Heart right ventricle (tissue), 16 donors: ENCODE results near the gene AKT3. TPM values are rescaled to one million over a fixed set of nuclear protein-coding genes. Genes with fewer than 3 reads are reported as not detected.

Source experiments
- ATAC-seq, 8 donors: fragments of 200-7000 bp; cut with Tn5 transposase; one replicate each; pipeline ENCODE4 v1.9.1; 2020; ENCODE audit warnings: mild to moderate bottlenecking in 8 of 8, moderate library complexity in 8 of 8, moderate number of reproducible peaks in 1 of 8
- DNase-seq, 2 donors: peaks; one replicate each; pipeline ENCODE4 v3.0.0-alpha.2; 2020
- H3K27ac ChIP-seq, 10 donors: fragments of 200-600 bp; sonication (generic) in 2 of 10; one replicate each; pipeline versions ENCODE4 v1.5.0 to v1.8.0; 2020 to 2022; ENCODE audit warnings: mild to moderate bottlenecking in 3 of 10
- H3K27me3 ChIP-seq, 7 donors: fragments of 200-600 bp; one replicate each; pipeline ENCODE4 v1.8.0; 2021 to 2022; ENCODE audit warnings: mild to moderate bottlenecking in 2 of 7
- H3K36me3 ChIP-seq, 9 donors: fragments of 200-600 bp; sonication (generic) in 1 of 9; one replicate each; pipeline versions ENCODE4 v1.5.0 to v1.8.0; 2020 to 2022; ENCODE audit warnings: mild to moderate bottlenecking in 2 of 9
- H3K4me1 ChIP-seq, 9 donors: fragments of 200-600 bp; sonication (generic) in 1 of 9; one replicate each; pipeline versions ENCODE4 v1.5.0 to v1.8.0; 2020 to 2022; ENCODE audit warnings: mild to moderate bottlenecking in 4 of 9
- H3K4me3 ChIP-seq, 10 donors: fragments of 200-600 bp; sonication (generic) in 2 of 10; one replicate each; pipeline versions ENCODE4 v1.5.0 to v1.8.0; 2020 to 2022; ENCODE audit warnings: mild to moderate bottlenecking in 7 of 10, moderate library complexity in 2 of 10
- H3K9me3 ChIP-seq, 11 donors: fragments of 200-600 bp in 10 of 11; sonication (generic) in 2 of 11; one replicate each; pipeline versions ENCODE4 v1.5.0 to v1.8.0; 2013 to 2022; ENCODE audit warnings: mild to moderate bottlenecking in 2 of 11, control low read depth in 1 of 11, moderate library complexity in 1 of 11
- WGBS, 2 donors: extraction: QIAGEN DNeasy Blood & Tissue Kit; methylation state at CpG; one replicate each; pipeline ENCODE4 v1.1.7; 2013; ENCODE audit warnings: inconsistent platforms in 1 of 2; 5-methylcytosine and 5-hydroxymethylcytosine counted together
- intact Hi-C, 10 donors: fragments of 100-400 bp; cut with DNase I; formaldehyde crosslinking; loops; one replicate each; pipeline versions ENCODE4 v1.11.1 to v1.14.2; 2022
- polyA plus RNA-seq, 2 donors: library from polyadenylated mRNA; stranded (reverse); fragments of 200-250 nt; gene quantifications; one replicate each; pipeline ENCODE4 v1.2.3, GENCODE V29; 2013
- total RNA-seq, 10 donors: library from RNA; stranded (reverse); fragmentation: NEBNext Ultra II Directional in 3 of 10; extraction: Animal tissue kit (Norgen Biotek cat#: 25700) in 3 of 10; gene quantifications; one replicate each; pipeline versions ENCODE4 v1.2.1 to v1.2.4, GENCODE V29; 2021 to 2023
- TF ChIP-seq, protein P1 (sequence below), 9 donors: fragments of 200-600 bp; sonication (generic) in 2 of 9; IDR thresholded peaks; one replicate each; pipeline versions ENCODE4 v1.5.0 to v1.8.0; 2021 to 2022; ENCODE audit warnings: antibody characterized with exemption in 9 of 9, mild to moderate bottlenecking in 5 of 9, moderate library complexity in 1 of 9
- donor health status: Arrhythmogenic right ventricular cardiomyopathy.
- donor health status: ischemic (EF 13 %, LVEDD 7.1; RV severe dilation, severe dysfunction).
- donor health status: healthy with polysubstance abuse.
- donor health status: DM: no; HTN: yes; CAD: no.
- donor health status: DM: no; HTN: no; CAD: no.
- donor health status: ischemic (EF 25% LVEDD 6.9; RV normal size, moderate dysfunction).
- donor health status: ischemic (EF 25% LVEDD 5.7; RV mildly dilated, moderate dysfunction).
- donor health status: healthy.
- donor health status: DM: yes; HTN: yes; CAD: no.
- donor health status: Ischemic cardiomyopathy.
- donor health status: ischemic (EF 35%, LVEDD 5.7; RV mildly dilated, moderate dysfunction).
- donor health status: nonischemic (EF 11% LVEDD 7.7; RV severe dilation, severe dysfunction).
- donor health status: DM: yes; HTN: yes; CAD: no.
- donor health status: PGD.
- donor health status: ischemic (EF 29% LVEDD 5.4; RV normal size, mild dysfunction).
- donor health status: nonischemic (EF 23%, LVEDD 6.1; RV moderate dilation, normal function).

The AKT3 gene
- total and polyA plus RNA-seq, 12 donors, result 6.5 to 27.6 (median 17.7) TPM

DNA sequence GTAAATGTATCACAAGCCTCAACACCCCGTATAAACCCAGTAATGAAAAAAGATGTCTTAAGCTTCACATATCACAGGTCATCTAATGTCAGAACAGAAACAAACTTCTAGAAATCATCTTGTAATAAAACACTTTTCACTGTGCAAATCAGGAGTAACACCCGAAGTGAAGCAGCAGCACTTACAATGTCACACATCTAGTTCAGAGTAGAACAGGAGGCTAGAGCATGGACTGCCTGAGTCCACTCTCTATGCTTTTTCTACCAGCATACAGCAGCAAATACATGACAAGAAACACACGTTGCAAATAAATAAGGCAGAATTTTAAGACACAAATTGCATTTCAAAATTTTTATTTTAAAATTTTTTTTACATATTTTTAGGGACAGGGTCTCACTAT is 57.2 kb downstream of the AKT3 start:
- H3K4me3 ChIP-seq, result no peak overlapping the region
- intact Hi-C loops, result loop anchor here in 2 of 10 donors (5.0 to 10.0 kb wide), 2 partner anchors 52 to 54 kb away; no protein-coding TSS in a partner anchor
- TF ChIP-seq, protein P1, sequence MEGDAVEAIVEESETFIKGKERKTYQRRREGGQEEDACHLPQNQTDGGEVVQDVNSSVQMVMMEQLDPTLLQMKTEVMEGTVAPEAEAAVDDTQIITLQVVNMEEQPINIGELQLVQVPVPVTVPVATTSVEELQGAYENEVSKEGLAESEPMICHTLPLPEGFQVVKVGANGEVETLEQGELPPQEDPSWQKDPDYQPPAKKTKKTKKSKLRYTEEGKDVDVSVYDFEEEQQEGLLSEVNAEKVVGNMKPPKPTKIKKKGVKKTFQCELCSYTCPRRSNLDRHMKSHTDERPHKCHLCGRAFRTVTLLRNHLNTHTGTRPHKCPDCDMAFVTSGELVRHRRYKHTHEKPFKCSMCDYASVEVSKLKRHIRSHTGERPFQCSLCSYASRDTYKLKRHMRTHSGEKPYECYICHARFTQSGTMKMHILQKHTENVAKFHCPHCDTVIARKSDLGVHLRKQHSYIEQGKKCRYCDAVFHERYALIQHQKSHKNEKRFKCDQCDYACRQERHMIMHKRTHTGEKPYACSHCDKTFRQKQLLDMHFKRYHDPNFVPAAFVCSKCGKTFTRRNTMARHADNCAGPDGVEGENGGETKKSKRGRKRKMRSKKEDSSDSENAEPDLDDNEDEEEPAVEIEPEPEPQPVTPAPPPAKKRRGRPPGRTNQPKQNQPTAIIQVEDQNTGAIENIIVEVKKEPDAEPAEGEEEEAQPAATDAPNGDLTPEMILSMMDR (IDR thresholded peaks at IDR 0.05), result no peak
- no peaks in the 10 kb centered on the region for H3K27me3 ChIP-seq
- DNase-seq, result no peak
- peak overlapping the region in 2 of 10 donors; percentile 21 to 59 for H3K27ac ChIP-seq
- ATAC-seq, result no peak
- H3K9me3 ChIP-seq, result no peaks in the 10 kb centered on the region
- peaks cover 3 to 43% (median 23%) of the 10 kb centered on the region in 9 donors for H3K4me1 ChIP-seq
- H3K36me3 ChIP-seq, result no peaks in the 10 kb centered on the region
- WGBS, 2 donors, result 54 to 67% methylated on average over 3 of the region's 3 CpGs

DNA sequence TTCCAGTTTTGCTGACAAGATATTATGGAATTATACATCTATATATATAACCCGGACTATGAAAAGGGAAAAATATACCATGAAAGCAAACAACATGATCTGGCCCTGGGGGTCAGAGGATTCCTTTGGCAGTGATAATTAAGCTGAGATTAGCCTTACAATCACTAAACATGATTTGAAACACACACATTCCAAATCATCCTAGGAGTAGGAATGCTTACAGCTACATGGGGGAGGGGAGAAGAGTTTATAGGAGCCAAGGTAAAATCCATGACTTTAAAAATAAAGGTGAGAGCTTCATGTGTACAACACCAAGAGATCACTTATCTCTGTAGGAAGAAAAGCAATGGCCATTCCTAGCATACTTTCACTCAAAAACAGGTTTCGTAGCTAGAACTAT is 57.6 kb downstream of the AKT3 start:
- ATAC-seq, result no peak
- TF ChIP-seq, protein P1 (IDR thresholded peaks at IDR 0.05), result no peak
- Histone ChIP-seq H3K27ac (peak overlapping the region in 5 of 10 donors; percentile 12 to 66 (median 36)), H3K9me3 (no peaks in the 10 kb centered on the region), H3K4me1 (peaks cover 3 to 48% (median 25%) of the 10 kb centered on the region in 9 donors), H3K36me3 (no peaks in the 10 kb centered on the region), H3K27me3 (no peaks in the 10 kb centered on the region), H3K4me3 (no peak overlapping the region)
- intact Hi-C loops, result loop anchor here in 2 of 10 donors (5.0 to 10.0 kb wide), 2 partner anchors 52 to 55 kb away; no protein-coding TSS in a partner anchor
- 59 to 67% methylated on average over 2 of the region's 2 CpGs for WGBS, 2 donors
- no peak for DNase-seq

DNA sequence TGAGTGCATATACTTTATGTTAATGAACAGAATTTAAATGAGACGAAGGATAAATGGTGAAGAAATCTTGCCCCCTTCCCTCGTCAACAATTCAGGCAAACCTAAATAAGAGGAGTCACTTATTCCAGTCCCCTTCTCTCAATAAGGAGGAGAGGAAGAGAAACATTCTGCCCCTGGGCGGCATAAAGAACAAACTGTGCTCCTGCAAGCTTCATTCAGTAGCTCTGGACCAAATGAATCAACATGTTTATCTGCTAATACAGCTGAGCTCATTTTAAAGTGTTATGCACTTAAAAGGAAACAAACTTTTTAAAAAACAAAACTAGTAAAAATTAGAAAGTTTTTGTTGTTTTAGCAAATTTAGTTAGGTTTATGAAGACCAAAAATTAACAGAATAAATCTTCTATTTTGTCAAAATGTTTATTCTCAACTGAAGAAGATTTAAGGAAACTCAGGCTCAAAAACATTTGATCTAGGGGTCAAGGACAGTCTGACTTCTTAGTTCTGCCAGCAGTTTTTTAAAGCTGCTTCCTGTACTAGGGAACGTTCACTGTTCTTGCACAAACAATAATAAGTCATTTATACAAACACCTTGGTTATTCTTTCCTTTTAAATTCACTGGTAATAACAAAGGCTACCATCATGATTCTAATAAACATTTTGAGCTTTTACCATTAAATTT is 58.3 kb downstream of the AKT3 start:
- H3K4me1 ChIP-seq, result peaks cover 3 to 55% (median 31%) of the 10 kb centered on the region in 9 donors
- no peak overlapping the region for H3K4me3 ChIP-seq
- no peaks in the 10 kb centered on the region for H3K36me3 ChIP-seq
- H3K27me3 ChIP-seq, result no peaks in the 10 kb centered on the region
- peak overlapping the region in 8 of 10 donors; percentile 9 to 66 (median 28) for H3K27ac ChIP-seq
- no peak for DNase-seq
- WGBS, 2 donors, result 42 to 59% methylated on average over 4 of the region's 4 CpGs
- ATAC-seq, result peak in 5 of 8 donors; percentile 44 to 89 (median 55)
- TF ChIP-seq, protein P1 (IDR thresholded peaks at IDR 0.05), result no peak
- H3K9me3 ChIP-seq, result no peaks in the 10 kb centered on the region
- intact Hi-C loops, result loop anchor here in 2 of 10 donors (5.0 to 10.0 kb wide), 2 partner anchors 53 to 56 kb away; no protein-coding TSS in a partner anchor

DNA sequence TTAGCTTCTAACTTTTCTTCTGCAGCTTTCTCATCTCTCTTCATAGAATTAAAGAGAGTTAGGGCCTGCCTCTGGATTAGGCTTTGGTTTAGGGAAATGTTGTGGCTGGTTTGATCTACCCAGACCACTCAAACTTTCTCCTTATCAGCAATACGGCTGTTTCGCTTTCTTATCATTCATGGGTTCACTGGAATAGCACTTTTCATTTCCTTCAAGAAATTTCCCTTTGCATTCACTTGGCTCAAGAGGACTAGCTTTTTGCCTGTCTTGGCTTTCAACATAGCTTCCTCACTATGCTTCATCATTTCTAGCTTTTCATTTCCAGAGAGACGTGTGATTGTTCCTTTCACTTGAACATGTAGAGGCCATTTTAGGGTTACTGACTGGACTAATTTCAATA is 59.6 kb downstream of the AKT3 start:
- DNase-seq (no peak), ATAC-seq (peak in 1 of 8 donors; percentile 40)
- peak overlapping the region in 3 of 10 donors; percentile 13 to 59 (median 48) for H3K27ac ChIP-seq
- TF ChIP-seq, protein P1 (IDR thresholded peaks at IDR 0.05), result no peak
- H3K9me3 ChIP-seq, result no peaks in the 10 kb centered on the region
- intact Hi-C loops, result loop anchor here in 2 of 10 donors (5.0 to 10.0 kb wide), 2 partner anchors 54 to 57 kb away; no protein-coding TSS in a partner anchor
- H3K4me1 ChIP-seq, result peaks cover 3 to 68% (median 35%) of the 10 kb centered on the region in 9 donors
- WGBS, 2 donors, result 63 to 65% methylated on average over 3 of the region's 3 CpGs
- no peak overlapping the region for H3K4me3 ChIP-seq
- no peaks in the 10 kb centered on the region for H3K27me3 ChIP-seq
- no peaks in the 10 kb centered on the region for H3K36me3 ChIP-seq
